Peyer's patch (tissue), 4 donors: ENCODE data around the gene SMG6.
"Not testable (repeated sequence)": the region's sequence is repeated elsewhere in the genome, so short reads cannot be mapped to it uniquely, and the experiment has no call there.

Source experiments
- POLR2A ChIP-seq, 2 donors: fragments of 450-650 bp; IDR thresholded peaks; one replicate each; pipeline ENCODE4 v1.5.1; 2017; ENCODE audit warnings: antibody characterized with exemption in 2 of 2, mild to moderate bottlenecking in 2 of 2, moderate library complexity in 2 of 2
- TF ChIP-seq, protein P1 (sequence below), 6 experiments: fragments of 450-650 bp in 4 of 6; fragments of 200-600 bp in 2 of 6; sonication (generic) in 1 of 6; IDR thresholded peaks; one replicate each; pipeline ENCODE4 v1.5.1; 2017 to 2019; ENCODE audit warnings: antibody characterized with exemption in 6 of 6, mild to moderate bottlenecking in 3 of 6, moderate library complexity in 1 of 6

DNA sequence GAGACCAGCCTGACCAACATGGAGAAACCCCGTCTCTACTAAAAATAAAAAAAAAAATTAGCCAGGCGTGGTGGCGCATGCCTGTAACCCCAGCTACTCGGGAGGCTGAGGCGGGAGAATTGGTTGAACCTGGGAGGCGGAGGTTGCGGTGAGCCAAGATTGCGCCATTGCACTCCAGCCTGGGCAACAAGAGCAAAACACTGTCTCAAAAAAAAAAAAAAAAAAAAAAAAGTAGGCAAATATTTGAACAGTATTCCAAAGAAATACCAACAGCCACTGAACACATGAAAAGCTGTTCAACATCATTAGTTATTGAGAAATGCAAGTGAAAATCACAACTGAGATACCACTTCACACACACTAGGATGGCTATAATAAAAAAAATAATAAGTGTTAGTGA lies 160.9 kb downstream of the SMG6 start:
- TF ChIP-seq, protein P1, sequence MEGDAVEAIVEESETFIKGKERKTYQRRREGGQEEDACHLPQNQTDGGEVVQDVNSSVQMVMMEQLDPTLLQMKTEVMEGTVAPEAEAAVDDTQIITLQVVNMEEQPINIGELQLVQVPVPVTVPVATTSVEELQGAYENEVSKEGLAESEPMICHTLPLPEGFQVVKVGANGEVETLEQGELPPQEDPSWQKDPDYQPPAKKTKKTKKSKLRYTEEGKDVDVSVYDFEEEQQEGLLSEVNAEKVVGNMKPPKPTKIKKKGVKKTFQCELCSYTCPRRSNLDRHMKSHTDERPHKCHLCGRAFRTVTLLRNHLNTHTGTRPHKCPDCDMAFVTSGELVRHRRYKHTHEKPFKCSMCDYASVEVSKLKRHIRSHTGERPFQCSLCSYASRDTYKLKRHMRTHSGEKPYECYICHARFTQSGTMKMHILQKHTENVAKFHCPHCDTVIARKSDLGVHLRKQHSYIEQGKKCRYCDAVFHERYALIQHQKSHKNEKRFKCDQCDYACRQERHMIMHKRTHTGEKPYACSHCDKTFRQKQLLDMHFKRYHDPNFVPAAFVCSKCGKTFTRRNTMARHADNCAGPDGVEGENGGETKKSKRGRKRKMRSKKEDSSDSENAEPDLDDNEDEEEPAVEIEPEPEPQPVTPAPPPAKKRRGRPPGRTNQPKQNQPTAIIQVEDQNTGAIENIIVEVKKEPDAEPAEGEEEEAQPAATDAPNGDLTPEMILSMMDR (IDR thresholded peaks at IDR 0.05) = not testable (repeated sequence)
- not testable (repeated sequence) for TF ChIP-seq POLR2A (IDR thresholded peaks at IDR 0.05)
